ENCODE results near the gene CMTM8. TPM values are rescaled to one million over a fixed set of nuclear protein-coding genes. Genes with fewer than 3 reads are reported as not detected.
"Not testable (repeated sequence)": the region's sequence is repeated elsewhere in the genome, so short reads cannot be mapped to it uniquely, and the experiment has no call there.

The CMTM8 gene, protein sequence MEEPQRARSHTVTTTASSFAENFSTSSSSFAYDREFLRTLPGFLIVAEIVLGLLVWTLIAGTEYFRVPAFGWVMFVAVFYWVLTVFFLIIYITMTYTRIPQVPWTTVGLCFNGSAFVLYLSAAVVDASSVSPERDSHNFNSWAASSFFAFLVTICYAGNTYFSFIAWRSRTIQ
- total RNA-seq = 10 to 100 TPM; 13.3 to 27.1 (median 20.9) TPM
- long read RNA-seq, partial matches to known transcripts = 0 of 1 reads
- long read RNA-seq, other reads (novel, unspliced or antisense) = 1 of 1 reads

DNA sequence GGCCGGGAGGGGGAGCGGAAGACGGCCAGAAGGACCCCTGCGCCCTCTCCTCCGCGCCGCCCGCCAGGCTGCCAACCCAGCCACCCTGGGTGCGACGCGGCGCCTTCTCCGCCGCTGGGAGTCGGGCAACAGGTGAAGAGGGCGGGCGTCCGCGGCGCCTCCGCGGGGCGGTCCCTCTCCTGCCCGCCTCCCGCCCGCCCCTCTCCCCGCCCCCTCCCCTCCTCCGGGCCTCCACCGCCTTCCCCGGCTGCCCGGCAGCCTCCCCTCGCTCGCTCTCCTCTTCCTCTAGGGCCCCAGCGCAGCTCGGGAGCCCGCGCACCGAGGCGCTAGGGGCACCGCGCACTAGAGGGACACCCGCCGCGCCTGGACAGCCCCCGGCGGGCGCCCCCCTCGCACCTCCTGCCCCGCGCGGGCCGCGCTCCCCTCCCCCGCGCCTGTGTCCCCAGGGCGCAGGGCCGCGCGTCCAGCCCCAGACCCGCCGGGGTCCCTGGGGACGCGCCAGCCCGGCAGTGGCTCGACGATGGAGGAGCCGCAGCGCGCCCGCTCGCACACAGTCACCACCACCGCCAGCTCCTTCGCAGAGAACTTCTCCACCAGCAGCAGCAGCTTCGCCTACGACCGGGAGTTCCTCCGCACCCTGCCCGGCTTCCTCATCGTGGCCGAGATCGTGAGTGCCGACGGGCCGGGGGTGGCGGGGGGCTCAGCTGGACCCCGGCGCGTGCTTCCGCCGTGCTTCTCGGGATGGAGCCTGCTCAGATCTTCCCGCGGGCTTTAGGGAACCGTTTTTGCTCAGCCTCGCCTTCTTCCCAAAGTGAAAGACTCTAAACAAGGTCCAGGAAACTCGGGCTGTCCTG is at the start of gene CMTM8:
Gene CMTM8, plus strand, starts transcription at position 228 of the 854 bp plus-strand sequence. Its CDS starts 293 bp downstream, at position 521.
- 0% methylated on average over 16 of the region's 96 CpGs for WGBS (ENCODE audit: insufficient coverage, low coverage, low lambda C conversion rate, missing lambda C conversion rate)
- H3K4me3 ChIP-seq = peak within 1 kb of the TSS; percentile 77 to 92 (median 80)
- H3K27me3 ChIP-seq = no peaks in the 10 kb centered on the region
- intact Hi-C loops (cut with DNase I) = no loop called here
- no peaks in the 10 kb centered on the region for H3K9me3 ChIP-seq
- ATAC-seq = peak; percentile 76 to 90 (median 82)
- H3K27ac ChIP-seq = peak within 1 kb of the TSS; percentile 88 to 95 (median 89)
- peak; percentile 82 to 85 (median 84) for DNase-seq
- no peaks in the 10 kb centered on the region for H3K36me3 ChIP-seq
- TF ChIP-seq, protein P1, sequence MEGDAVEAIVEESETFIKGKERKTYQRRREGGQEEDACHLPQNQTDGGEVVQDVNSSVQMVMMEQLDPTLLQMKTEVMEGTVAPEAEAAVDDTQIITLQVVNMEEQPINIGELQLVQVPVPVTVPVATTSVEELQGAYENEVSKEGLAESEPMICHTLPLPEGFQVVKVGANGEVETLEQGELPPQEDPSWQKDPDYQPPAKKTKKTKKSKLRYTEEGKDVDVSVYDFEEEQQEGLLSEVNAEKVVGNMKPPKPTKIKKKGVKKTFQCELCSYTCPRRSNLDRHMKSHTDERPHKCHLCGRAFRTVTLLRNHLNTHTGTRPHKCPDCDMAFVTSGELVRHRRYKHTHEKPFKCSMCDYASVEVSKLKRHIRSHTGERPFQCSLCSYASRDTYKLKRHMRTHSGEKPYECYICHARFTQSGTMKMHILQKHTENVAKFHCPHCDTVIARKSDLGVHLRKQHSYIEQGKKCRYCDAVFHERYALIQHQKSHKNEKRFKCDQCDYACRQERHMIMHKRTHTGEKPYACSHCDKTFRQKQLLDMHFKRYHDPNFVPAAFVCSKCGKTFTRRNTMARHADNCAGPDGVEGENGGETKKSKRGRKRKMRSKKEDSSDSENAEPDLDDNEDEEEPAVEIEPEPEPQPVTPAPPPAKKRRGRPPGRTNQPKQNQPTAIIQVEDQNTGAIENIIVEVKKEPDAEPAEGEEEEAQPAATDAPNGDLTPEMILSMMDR (IDR thresholded peaks at IDR 0.05) = no peak
- peak; percentile 83 for TF ChIP-seq POLR2A (IDR thresholded peaks at IDR 0.05)
- peaks cover 0 to 26% (median 9%) of the 10 kb centered on the region in 4 donors for H3K4me1 ChIP-seq

DNA sequence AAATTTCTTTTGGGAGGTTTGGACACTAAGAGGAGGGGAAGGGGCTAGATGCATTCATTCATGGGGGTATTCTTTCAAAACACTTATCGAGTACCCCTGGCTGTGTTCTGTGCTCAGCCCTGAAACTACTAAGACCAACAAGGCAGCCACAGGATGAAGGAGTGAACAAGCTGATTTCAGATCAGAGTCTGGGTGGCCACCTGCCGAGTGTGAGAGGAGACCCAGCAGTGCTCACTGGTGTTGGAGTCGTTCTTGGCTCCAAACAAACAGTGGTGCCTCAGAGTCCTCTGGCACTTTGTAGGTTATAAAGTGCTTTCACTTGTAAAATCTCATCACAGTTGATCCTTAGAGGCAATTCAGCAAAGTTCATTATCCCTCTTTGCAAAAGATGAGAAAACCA is 48.8 kb upstream of the CMTM8 start:
- Histone ChIP-seq H3K27ac (no peak overlapping the region), H3K27me3 (no peaks in the 10 kb centered on the region), H3K4me3 (no peak overlapping the region), H3K36me3 (no peaks in the 10 kb centered on the region), H3K9me3 (no peaks in the 10 kb centered on the region), H3K4me1 (peaks cover 0 to 10% (median 3%) of the 10 kb centered on the region in 4 donors)
- TF ChIP-seq, protein P1 (IDR thresholded peaks at IDR 0.05) = no peak
- TF ChIP-seq POLR2A (IDR thresholded peaks at IDR 0.05) = no peak
- WGBS (ENCODE audit: insufficient coverage, low coverage, low lambda C conversion rate, missing lambda C conversion rate) = 75% methylated on average over 3 of the region's 3 CpGs
- ATAC-seq (no peak), DNase-seq (no peak)
- intact Hi-C loops (cut with DNase I) = no loop called here

DNA sequence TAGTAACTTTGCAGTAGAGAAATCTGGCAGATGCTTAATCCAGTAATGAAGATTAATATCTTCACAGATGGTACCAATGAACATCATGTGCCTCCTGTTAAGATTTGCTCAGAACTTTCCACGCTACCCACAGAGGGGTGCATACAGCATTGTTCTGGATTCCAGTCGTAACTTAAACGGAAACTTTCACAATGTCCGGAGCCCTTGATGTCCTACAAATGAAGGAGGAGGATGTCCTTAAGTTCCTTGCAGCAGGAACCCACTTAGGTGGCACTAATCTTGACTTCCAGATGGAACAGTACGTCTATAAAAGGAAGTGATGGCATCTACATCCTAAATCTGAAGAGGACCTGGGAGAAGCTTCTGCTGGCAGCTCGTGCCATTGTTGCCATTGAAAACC is 47.9 kb upstream of the CMTM8 start:
- H3K27ac ChIP-seq; H3K9me3 ChIP-seq; H3K27me3 ChIP-seq; H3K36me3 ChIP-seq; H3K4me3 ChIP-seq; DNase-seq; ATAC-seq; intact Hi-C loops (cut with DNase I): not testable (repeated sequence)
- peaks cover 0 to 10% (median 2%) of the 10 kb centered on the region in 4 donors for H3K4me1 ChIP-seq
- 69% methylated on average over 3 of the region's 6 CpGs for WGBS (ENCODE audit: insufficient coverage, low coverage, low lambda C conversion rate, missing lambda C conversion rate)

DNA sequence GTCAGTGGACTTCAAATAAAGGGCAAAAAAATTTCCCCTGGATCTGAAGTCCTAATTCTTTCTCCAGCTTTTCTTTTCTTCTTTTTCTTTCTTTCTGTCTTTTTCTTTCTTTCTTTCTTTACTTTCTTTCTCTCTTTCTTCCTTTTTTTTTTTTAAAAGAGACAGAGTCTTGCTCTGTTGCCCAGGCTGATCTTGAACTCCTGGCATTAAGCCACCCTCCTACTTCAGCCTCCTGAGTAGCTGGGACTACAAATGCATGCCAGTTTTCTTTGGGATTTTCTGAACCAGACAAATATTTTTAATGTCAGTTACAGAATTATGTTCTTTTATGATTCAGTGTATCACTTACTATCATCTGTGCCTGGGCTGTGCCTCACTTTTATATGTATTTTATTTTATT is 45.4 kb upstream of the CMTM8 start:
- intact Hi-C loops (cut with DNase I) = no loop called here
- no peaks in the 10 kb centered on the region for H3K27me3 ChIP-seq
- H3K4me3 ChIP-seq = no peak overlapping the region
- no peaks in the 10 kb centered on the region for H3K36me3 ChIP-seq
- H3K9me3 ChIP-seq = no peaks in the 10 kb centered on the region
- H3K4me1 ChIP-seq = no peaks in the 10 kb centered on the region
- DNase-seq = no peak
- ATAC-seq = no peak
- TF ChIP-seq POLR2A (IDR thresholded peaks at IDR 0.05) = no peak
- TF ChIP-seq, protein P1 (IDR thresholded peaks at IDR 0.05) = no peak
- H3K27ac ChIP-seq = no peak overlapping the region

DNA sequence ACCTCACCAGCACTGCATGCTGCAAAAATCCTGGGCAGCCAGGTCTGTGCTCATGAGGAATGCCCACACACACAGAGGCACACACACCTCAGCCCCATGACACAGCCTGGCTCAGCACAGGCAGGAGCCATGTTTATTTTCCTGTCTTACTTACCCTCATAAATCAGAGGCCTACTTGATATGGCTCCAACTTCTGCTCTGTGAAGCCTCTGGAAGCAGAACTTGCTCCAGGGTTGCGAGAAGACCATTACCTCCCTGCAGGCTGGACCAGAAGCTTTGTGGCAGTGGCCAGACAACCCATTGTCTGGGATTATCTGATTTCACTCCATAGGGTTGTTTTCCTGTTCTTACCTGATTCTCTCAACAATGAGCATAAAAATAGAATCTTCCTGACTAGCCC is 43.8 kb upstream of the CMTM8 start:
- no peaks in the 10 kb centered on the region for H3K27me3 ChIP-seq
- intact Hi-C loops (cut with DNase I) = no loop called here
- no peaks in the 10 kb centered on the region for H3K9me3 ChIP-seq
- TF ChIP-seq, protein P1 (IDR thresholded peaks at IDR 0.05) = no peak
- no peak for TF ChIP-seq POLR2A (IDR thresholded peaks at IDR 0.05)
- no peak overlapping the region for H3K4me3 ChIP-seq
- H3K4me1 ChIP-seq = no peaks in the 10 kb centered on the region
- H3K36me3 ChIP-seq = no peaks in the 10 kb centered on the region
- ATAC-seq = no peak
- no CpG with 5 or more reads among the region's 1 CpG for WGBS (ENCODE audit: insufficient coverage, low coverage, low lambda C conversion rate, missing lambda C conversion rate)
- no peak overlapping the region for H3K27ac ChIP-seq
- DNase-seq = no peak

Measured in right lobe of liver (tissue), 6 donors.